NCI-H345 (cell line): ENCODE data around the gene MORN1.

Experiments
- DNase-seq: peaks from one replicate; lab custom pipeline; 2025; lab: John Stamatoyannopoulos, UW

Gene MORN1

GRCh38 chr1:2385606-2386280, 5.6 kb downstream of the MORN1 start:
- DNase-seq = no peak

GRCh38 chr1:2384941-2385481, 6.3 kb downstream of the MORN1 start:
- no peak for DNase-seq

GRCh38 chr1:2384130-2384860, 7.1 kb downstream of the MORN1 start:
- no peak for DNase-seq

- DNase-seq = no peak
These were observed 7.8 kb downstream of the MORN1 start for GRCh38 chr1:2383576-2383975.

- no peak for DNase-seq
These were observed 8.6 kb downstream of the MORN1 start for GRCh38 chr1:2382621-2383361.

GRCh38 chr1:2381741-2382620, 9.4 kb downstream of the MORN1 start:
- DNase-seq = peak; percentile 11

GRCh38 chr1:2380816-2381591, 10.3 kb downstream of the MORN1 start:
- DNase-seq = no peak

- DNase-seq = no peak
These were observed 11.5 kb downstream of the MORN1 start for GRCh38 chr1:2379733-2380404.

GRCh38 chr1:2378956-2379732, 12.2 kb downstream of the MORN1 start:
- no peak for DNase-seq

- DNase-seq = no peak
These were observed 12.9 kb downstream of the MORN1 start for GRCh38 chr1:2378441-2378851.

- no peak for DNase-seq
These were observed 13.5 kb downstream of the MORN1 start for GRCh38 chr1:2377751-2378440.

- no peak for DNase-seq
These were observed 14.3 kb downstream of the MORN1 start for GRCh38 chr1:2376931-2377672.

- no peak for DNase-seq
These were observed 15.1 kb downstream of the MORN1 start for GRCh38 chr1:2376261-2376741.

GRCh38 chr1:2375923-2376260, 15.5 kb downstream of the MORN1 start:
- DNase-seq = no peak

GRCh38 chr1:2375246-2375922, 16.0 kb downstream of the MORN1 start:
- DNase-seq = no peak

GRCh38 chr1:2374252-2375155, 16.9 kb downstream of the MORN1 start:
- DNase-seq = no peak
